GM19239 (cell line): ENCODE measurements around the gene PPFIA2.

ENCODE experiments used
- DNase-seq: peaks from one replicate; pipeline ENCODE4 v3.0.0; 2011; ENCODE audit warnings: low spot score; ENCODE audit not compliant: insufficient read length
- FAIRE-seq: peaks from 2 replicates; lab custom pipeline; 2011; peaks lifted over from hg19 to GRCh38; lab: Jason Lieb, UNC

Gene PPFIA2

GRCh38 chr12:81759190-81760051 lies at the start of gene PPFIA2:
Gene PPFIA2 (minus strand): TSS chr12:81759350.
- DNase-seq (no peak), FAIRE-seq (no peak)

GRCh38 chr12:81800298-81801148 lies 41.4 kb upstream of the PPFIA2 start:
- no peak for FAIRE-seq

GRCh38 chr12:81798294-81798693 lies 39.1 kb upstream of the PPFIA2 start:
- no peak for FAIRE-seq
- DNase-seq: no peak

More at GRCh38 chr12:81800298-81801148, 41.4 kb upstream of the PPFIA2 start:
- DNase-seq: no peak

GRCh38 chr12:81797100-81797499 lies 38.0 kb upstream of the PPFIA2 start:
- FAIRE-seq: no peak

GRCh38 chr12:81792666-81793065 lies 33.5 kb upstream of the PPFIA2 start:
- no peak for FAIRE-seq
- DNase-seq: no peak

More at GRCh38 chr12:81797100-81797499, 38.0 kb upstream of the PPFIA2 start:
- DNase-seq: no peak

- DNase-seq (no peak), FAIRE-seq (no peak)
Observed at GRCh38 chr12:81779216-81779615, 20.1 kb upstream of the PPFIA2 start.

GRCh38 chr12:81778719-81779118 lies 19.6 kb upstream of the PPFIA2 start:
- FAIRE-seq (no peak), DNase-seq (no peak)

GRCh38 chr12:81758421-81759189 lies 545 bp downstream of the PPFIA2 start:
- DNase-seq (no peak), FAIRE-seq (no peak)

GRCh38 chr12:81757731-81758365 lies 1.3 kb downstream of the PPFIA2 start:
- DNase-seq: no peak
- FAIRE-seq: no peak

- DNase-seq (no peak), FAIRE-seq (no peak)
Observed at GRCh38 chr12:81729781-81730180, 29.4 kb downstream of the PPFIA2 start.

- FAIRE-seq (no peak), DNase-seq (no peak)
Observed at GRCh38 chr12:81727391-81727790, 31.8 kb downstream of the PPFIA2 start.

GRCh38 chr12:81726634-81727033 lies 32.5 kb downstream of the PPFIA2 start:
- DNase-seq (no peak), FAIRE-seq (no peak)

- DNase-seq: no peak
- FAIRE-seq: no peak
Observed at GRCh38 chr12:81723361-81723760, 35.8 kb downstream of the PPFIA2 start.

GRCh38 chr12:81722004-81722403 lies 37.1 kb downstream of the PPFIA2 start:
- FAIRE-seq: no peak
- DNase-seq: no peak

GRCh38 chr12:81718616-81719015 lies 40.5 kb downstream of the PPFIA2 start:
- FAIRE-seq: no peak

GRCh38 chr12:81712536-81712935 lies 46.6 kb downstream of the PPFIA2 start:
- no peak for FAIRE-seq
- DNase-seq: no peak

More at GRCh38 chr12:81718616-81719015, 40.5 kb downstream of the PPFIA2 start:
- DNase-seq: no peak

GRCh38 chr12:81705586-81705985 lies 53.6 kb downstream of the PPFIA2 start:
- FAIRE-seq (no peak), DNase-seq (no peak)

GRCh38 chr12:81699551-81699950 lies 59.6 kb downstream of the PPFIA2 start:
- FAIRE-seq (no peak), DNase-seq (no peak)

GRCh38 chr12:81692008-81692407 lies 67.1 kb downstream of the PPFIA2 start:
- no peak for DNase-seq
- FAIRE-seq: no peak

GRCh38 chr12:81683881-81684280 lies 75.3 kb downstream of the PPFIA2 start:
- FAIRE-seq (no peak), DNase-seq (no peak)
